Measurements from ENCODE around the gene HEXIM1. TPM values are rescaled to one million over a fixed set of nuclear protein-coding genes. Genes with fewer than 3 reads are reported as not detected.

The HEXIM1 gene
- polyA plus RNA-seq, 1 donor from 2014 or later, result 3.6 TPM

GRCh38 chr17:45160447-45161287 is 12.4 kb downstream of the HEXIM1 start:
- H3K9me3 Mint-ChIP-seq, result no peaks in the 10 kb centered on the region
- no peaks in the 10 kb centered on the region for H3K27me3 Mint-ChIP-seq
- H3K36me3 Mint-ChIP-seq, result no peaks in the 10 kb centered on the region
- H3K4me1 Mint-ChIP-seq, result peaks cover 28 to 37% (median 28%) of the 10 kb centered on the region in 3 donors
- H3K4me3 Mint-ChIP-seq, result peak overlapping the region; percentile 85 to 98 (median 94)
- H3K27ac Mint-ChIP-seq, result peak overlapping the region; percentile 98 to 99 (median 99)

- Mint-ChIP-seq H3K4me1 (peaks cover 23 to 34% (median 25%) of the 10 kb centered on the region in 3 donors), H3K9me3 (no peaks in the 10 kb centered on the region), H3K36me3 (peaks cover 2% of the 10 kb centered on the region), H3K27ac (peak within 1 kb of the TSS; percentile 98 to 99 (median 99)), H3K27me3 (no peaks in the 10 kb centered on the region), H3K4me3 (peak within 1 kb of the TSS; percentile 85 to 98 (median 94))
Observed at GRCh38 chr17:45161288-45162024, 13.2 kb downstream of the HEXIM1 start, which contains the start of gene HEXIM2. HEXIM2 (plus strand) TSS chr17:45161875; CDS start chr17:45162794, 919 bp downstream.

GRCh38 chr17:45162025-45162687 is 13.9 kb downstream of the HEXIM1 start:
- H3K4me1 Mint-ChIP-seq, result peaks cover 23 to 34% (median 25%) of the 10 kb centered on the region in 3 donors
- peak overlapping the region in 2 of 3 donors; percentile 89 to 99 for H3K27ac Mint-ChIP-seq
- H3K9me3 Mint-ChIP-seq, result no peaks in the 10 kb centered on the region
- peaks cover 3% of the 10 kb centered on the region for H3K36me3 Mint-ChIP-seq
- peak overlapping the region; percentile 85 to 98 (median 94) for H3K4me3 Mint-ChIP-seq
- H3K27me3 Mint-ChIP-seq, result no peaks in the 10 kb centered on the region

- no peaks in the 10 kb centered on the region for H3K27me3 Mint-ChIP-seq
- peaks cover 3% of the 10 kb centered on the region for H3K36me3 Mint-ChIP-seq
- H3K4me3 Mint-ChIP-seq, result no peak overlapping the region
- H3K4me1 Mint-ChIP-seq, result peaks cover 11 to 17% (median 12%) of the 10 kb centered on the region in 3 donors
- H3K27ac Mint-ChIP-seq, result no peak overlapping the region
- no peaks in the 10 kb centered on the region for H3K9me3 Mint-ChIP-seq
Observed at GRCh38 chr17:45164734-45165269, 16.5 kb downstream of the HEXIM1 start.

GRCh38 chr17:45168991-45169752 is 20.9 kb downstream of the HEXIM1 start:
- no peak overlapping the region for H3K4me3 Mint-ChIP-seq
- H3K9me3 Mint-ChIP-seq, result no peaks in the 10 kb centered on the region
- H3K27ac Mint-ChIP-seq, result no peak overlapping the region
- H3K27me3 Mint-ChIP-seq, result no peaks in the 10 kb centered on the region
- H3K4me1 Mint-ChIP-seq, result peaks cover 4 to 8% (median 6%) of the 10 kb centered on the region in 3 donors
- H3K36me3 Mint-ChIP-seq, result peaks cover 3% of the 10 kb centered on the region

GRCh38 chr17:45170280-45170930 is 22.1 kb downstream of the HEXIM1 start:
- no peaks in the 10 kb centered on the region for H3K9me3 Mint-ChIP-seq
- no peak overlapping the region for H3K4me3 Mint-ChIP-seq
- H3K4me1 Mint-ChIP-seq, result peaks cover 4 to 6% (median 5%) of the 10 kb centered on the region in 3 donors
- no peaks in the 10 kb centered on the region for H3K27me3 Mint-ChIP-seq
- H3K36me3 Mint-ChIP-seq, result peaks cover 3% of the 10 kb centered on the region
- H3K27ac Mint-ChIP-seq, result peak overlapping the region in 2 of 3 donors; percentile 2 to 84

GRCh38 chr17:45170931-45171337 is 22.7 kb downstream of the HEXIM1 start:
- Mint-ChIP-seq H3K27ac (peak overlapping the region in 1 of 3 donors; percentile 84), H3K27me3 (no peaks in the 10 kb centered on the region), H3K9me3 (no peaks in the 10 kb centered on the region), H3K4me3 (no peak overlapping the region), H3K36me3 (peaks cover 3% of the 10 kb centered on the region), H3K4me1 (peaks cover 4 to 6% (median 5%) of the 10 kb centered on the region in 3 donors)

GRCh38 chr17:45171338-45172231 is 23.3 kb downstream of the HEXIM1 start:
- H3K27ac Mint-ChIP-seq, result peak overlapping the region in 1 of 3 donors; percentile 46
- no peaks in the 10 kb centered on the region for H3K36me3 Mint-ChIP-seq
- H3K27me3 Mint-ChIP-seq, result no peaks in the 10 kb centered on the region
- H3K9me3 Mint-ChIP-seq, result no peaks in the 10 kb centered on the region
- H3K4me3 Mint-ChIP-seq, result peak overlapping the region in 2 of 4 donors; percentile 39 to 65
- H3K4me1 Mint-ChIP-seq, result peaks cover 4 to 6% (median 5%) of the 10 kb centered on the region in 3 donors

- no peak overlapping the region for H3K27ac Mint-ChIP-seq
- no peaks in the 10 kb centered on the region for H3K9me3 Mint-ChIP-seq
- H3K4me1 Mint-ChIP-seq, result peaks cover 4 to 6% (median 5%) of the 10 kb centered on the region in 3 donors
- no peaks in the 10 kb centered on the region for H3K27me3 Mint-ChIP-seq
- peak overlapping the region in 1 of 4 donors; percentile 3 for H3K4me3 Mint-ChIP-seq
- no peaks in the 10 kb centered on the region for H3K36me3 Mint-ChIP-seq
Observed at GRCh38 chr17:45172232-45172540, 23.9 kb downstream of the HEXIM1 start.

- Mint-ChIP-seq H3K36me3 (no peaks in the 10 kb centered on the region), H3K27ac (peak overlapping the region; percentile 63 to 89 (median 79)), H3K4me3 (peak overlapping the region; percentile 74 to 90 (median 75)), H3K9me3 (no peaks in the 10 kb centered on the region), H3K27me3 (no peaks in the 10 kb centered on the region), H3K4me1 (peaks cover 4 to 6% (median 5%) of the 10 kb centered on the region in 3 donors)
Observed at GRCh38 chr17:45172541-45173286, 24.4 kb downstream of the HEXIM1 start.

GRCh38 chr17:45175759-45176115 is 27.5 kb downstream of the HEXIM1 start:
- Mint-ChIP-seq H3K27me3 (no peaks in the 10 kb centered on the region), H3K36me3 (no peaks in the 10 kb centered on the region), H3K4me1 (peaks cover 4 to 6% (median 5%) of the 10 kb centered on the region in 3 donors), H3K4me3 (peak overlapping the region in 1 of 4 donors; percentile 21), H3K9me3 (no peaks in the 10 kb centered on the region), H3K27ac (no peak overlapping the region)

GRCh38 chr17:45177563-45177962 is 29.3 kb downstream of the HEXIM1 start:
- Mint-ChIP-seq H3K36me3 (no peaks in the 10 kb centered on the region), H3K27me3 (peaks cover 2% of the 10 kb centered on the region), H3K9me3 (no peaks in the 10 kb centered on the region), H3K27ac (no peak overlapping the region), H3K4me3 (no peak overlapping the region), H3K4me1 (peaks cover 4 to 6% (median 5%) of the 10 kb centered on the region in 3 donors)
